Panc1 (cell line): ENCODE data around the gene LAP3.

Experiments
- POLR2AphosphoS5 ChIP-seq: IDR thresholded peaks from 2 replicates; pipeline ENCODE4 v1.6.1; 2012; ENCODE audit warnings: mild to moderate bottlenecking, low read depth, low read length, moderate library complexity
- SIN3A ChIP-seq: IDR thresholded peaks from 2 replicates; pipeline ENCODE4 v1.6.1; 2012; ENCODE audit warnings: low read depth, mild to moderate bottlenecking, low read length, moderate library complexity, borderline replicate concordance; ENCODE audit not compliant: insufficient read depth
- TF ChIP-seq, protein P1 (sequence below): fragments of 450-650 bp; IDR thresholded peaks from 2 replicates; pipeline ENCODE4 v1.5.1; 2017; ENCODE audit warnings: mild to moderate bottlenecking

DNA sequence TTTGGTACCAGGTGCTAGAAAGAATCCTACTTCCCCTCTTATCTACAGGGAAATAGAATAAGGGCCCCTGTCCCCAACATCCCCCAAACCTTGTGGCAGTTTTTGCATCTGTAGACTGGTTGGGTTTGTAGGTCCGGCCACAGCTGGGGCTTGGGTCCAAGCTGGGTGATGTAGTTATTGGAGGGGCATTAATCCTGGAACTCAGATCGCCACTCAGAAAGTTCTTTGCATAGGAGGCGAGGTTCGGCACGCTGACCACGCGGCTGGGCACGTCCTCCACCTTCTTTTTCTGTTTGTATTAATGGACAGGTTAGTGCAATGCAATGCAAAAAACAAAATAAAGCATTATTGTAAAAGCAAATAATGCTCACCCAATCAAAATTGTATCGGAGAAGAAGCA lies 56.6 kb downstream of the LAP3 start:
- TF ChIP-seq POLR2AphosphoS5: no peak
- TF ChIP-seq, protein P1, sequence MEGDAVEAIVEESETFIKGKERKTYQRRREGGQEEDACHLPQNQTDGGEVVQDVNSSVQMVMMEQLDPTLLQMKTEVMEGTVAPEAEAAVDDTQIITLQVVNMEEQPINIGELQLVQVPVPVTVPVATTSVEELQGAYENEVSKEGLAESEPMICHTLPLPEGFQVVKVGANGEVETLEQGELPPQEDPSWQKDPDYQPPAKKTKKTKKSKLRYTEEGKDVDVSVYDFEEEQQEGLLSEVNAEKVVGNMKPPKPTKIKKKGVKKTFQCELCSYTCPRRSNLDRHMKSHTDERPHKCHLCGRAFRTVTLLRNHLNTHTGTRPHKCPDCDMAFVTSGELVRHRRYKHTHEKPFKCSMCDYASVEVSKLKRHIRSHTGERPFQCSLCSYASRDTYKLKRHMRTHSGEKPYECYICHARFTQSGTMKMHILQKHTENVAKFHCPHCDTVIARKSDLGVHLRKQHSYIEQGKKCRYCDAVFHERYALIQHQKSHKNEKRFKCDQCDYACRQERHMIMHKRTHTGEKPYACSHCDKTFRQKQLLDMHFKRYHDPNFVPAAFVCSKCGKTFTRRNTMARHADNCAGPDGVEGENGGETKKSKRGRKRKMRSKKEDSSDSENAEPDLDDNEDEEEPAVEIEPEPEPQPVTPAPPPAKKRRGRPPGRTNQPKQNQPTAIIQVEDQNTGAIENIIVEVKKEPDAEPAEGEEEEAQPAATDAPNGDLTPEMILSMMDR: no peak
- no peak for TF ChIP-seq SIN3A
